H7 (cell line): ENCODE measurements around the gene ADGRV1. TPM values are rescaled to one million over a fixed set of nuclear protein-coding genes. Genes with fewer than 3 reads are reported as not detected.
"Not testable (repeated sequence)": the region's sequence is repeated elsewhere in the genome, so short reads cannot be mapped to it uniquely, and the experiment has no call there.

ENCODE experiments used
- DNase-seq: peaks from one replicate; pipeline ENCODE4 v3.0.0; 2012
- H3K27me3 ChIP-seq: 2 replicates; pipeline ENCODE4 v1.6.0; 2011; ENCODE audit warnings: mild to moderate bottlenecking, low read length; ENCODE audit not compliant: control insufficient read depth, insufficient read depth
- H3K36me3 ChIP-seq: replicated peaks from 2 replicates; pipeline ENCODE4 v1.5.1; 2011; ENCODE audit warnings: low read length; ENCODE audit not compliant: control insufficient read depth, insufficient read depth
- H3K4me3 ChIP-seq: 2 replicates; pipeline ENCODE4 v1.5.1; 2011; ENCODE audit warnings: low read depth, mild to moderate bottlenecking, control low read depth, low read length, moderate library complexity; ENCODE audit not compliant: insufficient read depth
- total RNA-seq: library from RNA; depleted of rRNA; stranded (reverse); fragments of >200 nt; shearing (Covaris generic); gene quantifications from 2 replicates; pipeline ENCODE4 v1.2.3, GENCODE V29; 2014

ADGRV1 gene
- total RNA-seq, 1 experiment from 2014 or later = 28.8 TPM

DNA sequence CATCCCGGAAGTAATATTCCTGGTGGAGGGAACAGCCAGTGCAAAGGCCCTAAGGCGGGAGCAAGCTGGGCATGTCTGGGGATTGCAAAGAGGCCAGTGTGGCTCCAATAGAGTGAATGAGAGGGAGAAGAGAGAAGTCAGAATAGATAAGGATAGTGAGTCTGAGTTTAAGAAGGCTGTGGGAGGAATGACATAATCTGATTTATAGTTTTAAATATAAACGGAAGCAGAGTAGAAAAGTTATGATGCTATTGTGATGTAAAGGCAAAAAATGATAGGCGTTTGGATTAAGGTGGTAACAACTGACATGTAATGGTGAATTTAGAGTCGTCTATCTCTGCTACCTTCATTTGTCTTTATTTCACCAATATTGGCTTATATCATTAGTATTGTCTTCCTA is 473.5 kb downstream of the ADGRV1 start:
- DNase-seq = no peak
- Histone ChIP-seq H3K27me3 (no peaks in the 10 kb centered on the region), H3K36me3 (no peaks in the 10 kb centered on the region), H3K4me3 (no peak overlapping the region)

DNA sequence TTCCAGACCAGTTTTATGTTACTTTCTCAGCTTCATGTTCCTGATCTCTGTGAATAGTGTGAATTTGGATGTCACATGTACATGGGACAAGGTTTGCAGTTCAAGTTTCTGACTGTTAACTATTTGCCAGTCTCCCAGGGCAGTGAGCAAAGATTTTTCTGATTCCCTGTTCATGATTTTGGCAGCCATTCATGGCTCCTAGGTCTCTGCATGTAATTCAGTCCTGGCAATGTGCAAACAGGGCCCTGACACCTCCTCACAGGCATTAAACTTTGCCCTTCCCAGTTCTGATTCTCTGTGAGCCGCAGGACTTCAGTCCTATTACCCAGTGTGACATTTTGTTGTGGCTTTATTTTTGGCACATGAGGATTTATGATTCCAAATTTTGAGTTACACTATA is 474.8 kb downstream of the ADGRV1 start:
- H3K36me3 ChIP-seq = no peaks in the 10 kb centered on the region
- H3K27me3 ChIP-seq = no peaks in the 10 kb centered on the region
- H3K4me3 ChIP-seq = no peak overlapping the region
- DNase-seq = no peak

DNA sequence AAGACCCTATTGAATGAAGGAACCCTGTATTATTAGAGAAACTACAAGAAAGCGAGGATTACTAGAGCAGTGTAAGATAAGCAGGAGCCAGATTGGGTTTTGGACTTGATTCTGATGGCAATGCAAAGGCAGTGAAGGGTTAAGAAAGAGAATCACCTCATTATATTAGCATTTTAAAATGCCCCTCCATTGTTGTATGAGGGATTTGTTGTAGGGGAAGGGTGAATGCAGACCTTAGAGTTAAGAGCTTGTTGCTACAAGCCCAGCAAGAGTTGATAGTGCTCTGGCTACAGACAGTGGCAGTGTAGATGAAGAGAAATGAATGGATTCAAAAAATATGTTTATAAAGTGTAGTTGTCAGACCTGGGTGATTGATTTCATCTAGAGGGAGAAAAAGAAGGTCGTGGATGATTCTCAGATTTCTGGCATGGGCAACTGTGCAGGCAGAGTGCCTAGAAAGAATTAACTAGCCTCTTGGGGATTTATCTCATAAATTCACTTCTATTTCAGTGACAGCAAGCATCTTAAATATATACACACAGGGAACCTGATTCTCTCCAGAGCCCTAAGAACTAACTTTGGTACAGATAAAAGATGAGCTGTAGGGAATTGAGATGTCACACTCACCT is 479.7 kb downstream of the ADGRV1 start:
- no peaks in the 10 kb centered on the region for H3K36me3 ChIP-seq
- no peaks in the 10 kb centered on the region for H3K27me3 ChIP-seq
- DNase-seq = peak; percentile 34
- H3K4me3 ChIP-seq = no peak overlapping the region

DNA sequence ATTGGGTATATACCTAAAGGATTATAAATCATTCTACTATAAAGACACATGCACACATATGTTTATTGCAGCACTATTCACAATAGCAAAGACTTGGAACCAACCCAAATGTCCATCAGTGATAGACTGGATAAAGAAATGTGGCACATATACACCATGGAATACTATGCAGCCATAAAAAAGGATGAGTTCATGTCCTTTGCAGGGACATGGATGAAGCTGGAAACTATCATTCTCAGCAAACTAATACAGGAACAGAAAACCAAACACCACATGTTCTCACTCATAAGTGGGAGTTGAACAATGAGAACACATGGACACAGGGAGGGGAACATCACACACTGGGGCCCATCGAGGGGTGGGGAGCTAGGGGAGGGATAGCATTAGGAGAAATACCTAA is 482.5 kb downstream of the ADGRV1 start:
- H3K27me3 ChIP-seq, DNase-seq, H3K4me3 ChIP-seq, H3K36me3 ChIP-seq: not testable (repeated sequence)

DNA sequence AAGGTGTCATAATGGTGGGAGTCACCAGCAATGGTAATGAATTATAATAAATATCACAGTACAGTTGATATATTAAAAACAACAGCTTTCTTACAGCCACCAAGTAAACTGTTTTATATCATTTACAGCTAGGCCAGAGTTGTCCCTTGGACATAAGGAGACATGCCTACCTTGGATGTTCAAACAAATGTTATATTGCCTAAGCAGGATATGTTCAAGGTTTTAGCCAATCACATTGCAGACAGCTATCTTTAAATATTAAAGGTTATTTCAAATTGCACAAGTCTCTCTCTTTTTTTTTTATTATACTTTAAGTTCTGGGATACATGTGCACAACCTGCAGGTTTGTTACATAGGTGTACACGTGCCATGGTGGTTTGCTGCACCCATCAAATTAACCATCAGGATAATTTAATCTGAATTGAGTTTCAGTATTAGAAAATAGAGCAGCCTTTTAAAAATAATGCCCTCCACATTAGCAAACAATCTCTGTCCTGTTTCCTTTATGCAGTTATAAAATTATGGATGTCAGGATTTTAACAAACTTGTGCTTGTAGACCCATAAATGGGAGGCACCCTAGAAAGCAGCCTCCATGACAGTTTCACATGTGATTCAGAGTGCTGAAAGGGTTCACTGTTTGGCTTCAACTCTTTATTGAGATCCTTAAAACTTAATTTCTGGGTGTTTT is 483.8 kb downstream of the ADGRV1 start:
- no peaks in the 10 kb centered on the region for H3K27me3 ChIP-seq
- no peak overlapping the region for H3K4me3 ChIP-seq
- H3K36me3 ChIP-seq = no peaks in the 10 kb centered on the region
- no peak for DNase-seq

DNA sequence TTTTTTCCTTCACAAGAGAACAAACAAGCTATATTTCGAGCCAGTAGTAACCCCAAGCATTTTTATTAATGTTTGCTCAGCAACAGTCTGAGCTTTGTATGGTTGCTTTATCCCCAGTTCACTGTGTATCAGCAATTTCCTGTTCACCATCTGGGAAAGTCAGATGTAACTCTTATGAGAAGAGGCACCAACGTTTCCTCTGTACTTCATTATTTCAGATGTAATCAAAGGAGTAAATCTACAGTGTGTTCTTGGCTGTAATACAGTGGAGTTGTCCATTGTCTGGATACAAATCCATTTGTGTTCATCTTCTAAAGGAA is 484.3 kb downstream of the ADGRV1 start:
- Histone ChIP-seq H3K4me3 (no peak overlapping the region), H3K36me3 (no peaks in the 10 kb centered on the region), H3K27me3 (no peaks in the 10 kb centered on the region)
- no peak for DNase-seq

DNA sequence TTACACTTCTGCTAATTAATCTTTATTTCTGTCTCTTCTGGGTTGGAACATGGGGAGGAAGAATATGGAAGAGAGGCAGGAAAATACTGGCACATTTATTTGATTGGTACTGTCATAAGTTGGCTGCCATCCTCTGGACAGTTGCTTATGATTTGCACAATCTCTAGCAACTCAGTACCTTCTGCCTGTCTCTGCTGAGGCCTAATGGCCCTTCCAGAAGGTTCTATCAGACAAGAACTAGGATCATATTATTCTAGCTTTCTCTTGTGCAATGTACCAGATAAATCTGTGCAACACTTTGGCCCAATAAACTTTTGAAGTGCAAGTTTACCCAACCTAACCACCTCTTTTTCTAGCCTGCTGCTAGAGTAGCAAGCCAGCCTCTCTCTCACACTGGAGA is 489.5 kb downstream of the ADGRV1 start:
- DNase-seq = no peak
- H3K27me3 ChIP-seq = no peaks in the 10 kb centered on the region
- H3K36me3 ChIP-seq = no peaks in the 10 kb centered on the region
- H3K4me3 ChIP-seq = no peak overlapping the region

DNA sequence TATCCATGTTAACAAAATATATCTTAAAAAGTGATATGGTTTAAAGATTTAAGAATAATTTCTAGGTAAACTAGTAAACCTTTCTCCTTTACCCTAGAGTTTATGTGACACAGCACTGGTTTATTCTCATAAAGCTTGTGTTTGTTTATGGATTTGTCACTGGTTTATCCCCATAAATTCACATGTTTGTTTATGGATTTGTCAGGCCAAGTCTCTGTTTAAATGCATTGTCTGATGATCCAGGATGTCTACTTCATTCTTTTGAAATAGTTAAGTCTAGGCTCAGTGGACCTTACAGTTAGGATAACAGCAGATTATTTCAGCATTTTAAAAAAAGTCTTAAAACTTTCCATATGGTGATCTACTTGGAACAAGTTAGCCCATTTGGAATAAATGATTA is 490.5 kb downstream of the ADGRV1 start:
- Histone ChIP-seq H3K4me3 (no peak overlapping the region), H3K36me3 (no peaks in the 10 kb centered on the region), H3K27me3 (no peaks in the 10 kb centered on the region)
- no peak for DNase-seq

DNA sequence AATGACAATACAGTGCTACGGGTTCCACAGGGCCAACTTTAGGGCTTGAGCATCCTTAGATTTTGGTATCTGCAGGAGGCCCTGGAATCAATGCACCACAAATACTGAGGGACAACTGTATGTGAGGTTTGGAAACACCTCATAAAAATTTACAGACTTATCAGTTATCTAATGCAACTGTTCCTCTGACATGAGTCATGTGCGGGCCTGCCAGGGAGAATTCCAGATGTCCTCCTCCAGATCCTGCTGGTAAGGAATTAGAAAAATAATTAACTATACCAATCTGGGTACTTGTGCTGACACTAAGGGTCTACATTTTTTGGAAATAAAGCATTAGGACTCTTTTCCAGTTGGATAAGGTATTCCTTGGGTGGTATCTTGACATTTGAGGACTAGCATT is 491.2 kb downstream of the ADGRV1 start:
- Histone ChIP-seq H3K27me3 (no peaks in the 10 kb centered on the region), H3K36me3 (no peaks in the 10 kb centered on the region), H3K4me3 (no peak overlapping the region)
- no peak for DNase-seq

DNA sequence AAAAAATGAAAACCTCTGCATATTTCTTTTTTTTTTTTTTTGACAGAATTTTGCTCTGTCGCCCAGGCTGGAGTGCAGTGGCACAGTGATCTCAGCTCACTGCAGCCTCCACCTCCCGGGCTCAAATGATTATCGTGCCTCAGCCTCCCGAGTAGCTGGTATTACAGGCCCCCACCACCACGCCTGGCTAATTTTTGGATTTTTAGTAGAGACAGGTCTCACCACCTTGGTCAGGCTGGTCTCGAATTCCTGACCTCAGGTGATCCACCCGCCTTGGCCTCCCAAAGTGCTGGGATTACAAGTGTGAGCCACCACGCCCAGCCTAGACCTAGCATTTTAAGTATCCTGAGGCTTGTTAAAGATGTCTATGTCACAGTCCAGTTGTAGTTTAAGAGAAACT is 493.8 kb downstream of the ADGRV1 start:
- DNase-seq, H3K27me3 ChIP-seq, H3K36me3 ChIP-seq, H3K4me3 ChIP-seq: not testable (repeated sequence)

DNA sequence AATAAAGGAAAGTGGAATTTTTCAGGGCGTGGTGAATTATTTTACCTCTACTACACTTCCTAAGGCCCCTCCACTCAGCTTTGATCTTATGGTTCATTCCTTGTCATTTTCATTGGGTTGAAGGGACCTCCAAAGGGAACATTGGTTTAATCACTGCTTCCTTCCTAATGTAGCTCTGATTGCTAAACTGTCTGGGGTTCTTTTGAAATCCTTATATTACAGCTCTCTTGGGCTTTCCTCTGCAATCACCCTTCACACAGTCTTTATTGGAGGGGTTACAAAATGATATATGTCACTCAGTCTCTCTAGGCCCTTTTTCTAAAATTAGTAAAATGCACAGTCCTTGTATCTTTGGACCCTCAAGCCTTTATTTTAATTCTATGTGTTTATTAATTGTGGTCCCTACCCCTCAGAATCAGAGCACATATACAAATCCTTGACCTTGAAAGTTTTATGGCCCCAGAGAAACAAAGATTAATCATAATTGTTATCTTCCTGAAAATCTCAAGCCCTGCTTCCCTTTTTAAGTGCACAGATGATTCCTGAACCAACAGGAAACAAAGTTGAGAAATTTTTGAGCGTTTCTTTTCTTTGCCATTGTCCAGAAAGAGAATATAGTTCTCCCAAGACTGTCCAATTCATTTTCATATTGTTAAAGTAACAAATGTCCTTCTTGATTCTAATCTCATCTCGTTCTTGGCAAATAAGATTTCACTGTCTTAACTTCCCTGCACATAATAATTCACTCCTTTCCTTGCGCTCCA is 494.6 kb downstream of the ADGRV1 start:
- no peak overlapping the region for H3K4me3 ChIP-seq
- no peaks in the 10 kb centered on the region for H3K36me3 ChIP-seq

DNA sequence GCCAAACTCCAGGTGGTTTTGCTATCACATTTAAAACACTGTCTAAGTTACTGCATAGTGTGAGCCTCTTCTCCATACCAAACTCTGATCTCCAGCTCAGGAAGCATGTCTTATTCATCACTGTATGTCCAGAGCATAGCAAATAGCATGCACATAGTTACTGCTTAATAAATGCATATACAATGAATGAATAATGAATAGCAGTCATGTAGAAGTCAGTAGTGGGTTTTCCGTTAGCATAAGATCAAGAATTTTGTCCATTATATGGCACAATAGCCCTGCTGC is 495.1 kb downstream of the ADGRV1 start:
- no peak overlapping the region for H3K4me3 ChIP-seq
- no peak for DNase-seq
- no peaks in the 10 kb centered on the region for H3K36me3 ChIP-seq
- no peaks in the 10 kb centered on the region for H3K27me3 ChIP-seq

More for the DNA sequence above, 494.6 kb downstream of the ADGRV1 start:
- no peak for DNase-seq
- H3K27me3 ChIP-seq = no peaks in the 10 kb centered on the region

DNA sequence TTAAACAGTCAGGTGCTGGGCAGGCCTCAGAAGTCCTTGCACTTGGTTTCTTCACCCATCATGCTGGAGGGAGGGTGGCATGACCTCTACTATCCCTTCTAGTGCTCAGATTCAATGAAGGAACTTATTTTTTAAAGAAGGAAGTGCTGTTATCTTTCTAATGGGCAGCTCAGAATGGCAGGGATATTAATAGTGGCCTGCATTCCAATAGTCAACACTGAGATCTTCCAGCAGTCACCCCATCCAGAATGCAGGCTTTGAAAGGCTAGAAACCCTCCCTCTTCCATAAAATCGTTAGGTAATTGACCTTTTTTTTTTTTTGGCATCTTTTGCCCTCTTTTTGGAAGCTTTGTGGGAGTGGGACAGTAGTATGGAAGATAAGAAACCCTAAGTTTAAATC is 499.6 kb downstream of the ADGRV1 start:
- DNase-seq = no peak
- Histone ChIP-seq H3K27me3 (no peaks in the 10 kb centered on the region), H3K36me3 (no peaks in the 10 kb centered on the region), H3K4me3 (no peak overlapping the region)

DNA sequence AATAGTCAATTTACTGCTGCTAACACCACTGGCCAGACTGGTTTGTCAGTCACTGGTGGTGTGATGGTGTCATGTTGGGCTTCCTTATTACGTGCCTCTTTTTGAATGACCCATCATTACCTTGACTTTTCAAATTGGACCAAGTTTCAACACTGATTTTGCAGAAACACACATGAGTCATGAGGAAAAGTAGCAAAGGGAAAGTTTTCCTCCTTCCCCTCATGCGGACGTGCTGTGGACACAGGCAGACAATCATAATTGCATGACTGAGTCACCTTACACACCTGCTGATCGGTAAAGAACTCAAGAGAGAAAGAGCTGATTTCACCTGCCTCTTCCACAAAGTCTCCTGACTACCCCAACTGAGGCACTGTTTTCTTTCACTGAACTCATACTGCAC is 500.0 kb downstream of the ADGRV1 start:
- DNase-seq = no peak
- no peaks in the 10 kb centered on the region for H3K27me3 ChIP-seq
- H3K36me3 ChIP-seq = no peaks in the 10 kb centered on the region
- no peak overlapping the region for H3K4me3 ChIP-seq

DNA sequence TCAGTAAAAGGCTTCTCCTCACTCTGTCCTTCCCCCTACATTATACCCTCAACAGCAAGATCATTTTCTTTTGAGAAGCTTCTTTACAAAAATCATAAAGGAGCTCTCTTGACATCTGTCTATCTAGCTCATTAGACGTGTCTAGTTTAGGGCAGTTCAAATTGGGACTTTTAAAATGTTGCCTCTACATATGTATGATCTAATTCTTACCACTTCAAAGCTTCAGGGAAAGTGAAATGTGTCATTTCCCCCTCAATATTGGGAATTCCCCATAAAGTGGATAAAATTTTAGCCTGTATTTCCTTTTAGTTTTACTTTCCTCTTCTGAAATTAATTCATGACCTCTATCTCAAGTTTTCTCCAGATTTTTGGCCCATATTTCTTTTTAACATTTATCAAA is 500.8 kb downstream of the ADGRV1 start:
- no peak overlapping the region for H3K4me3 ChIP-seq
- H3K27me3 ChIP-seq = no peaks in the 10 kb centered on the region
- no peak for DNase-seq
- no peaks in the 10 kb centered on the region for H3K36me3 ChIP-seq
